Colonic mucosa (tissue), 4 donors: ENCODE results near the gene ABCA4. TPM values are rescaled to one million over a fixed set of nuclear protein-coding genes. Genes with fewer than 3 reads are reported as not detected.

Experiments used
- DNase-seq: peaks from one replicate; pipeline ENCODE4 v3.0.0-alpha.2; 2020
- H3K27ac ChIP-seq: fragments of 200-600 bp; one replicate; pipeline ENCODE4 v1.8.0; 2021
- H3K27me3 ChIP-seq: fragments of 200-600 bp; one replicate; pipeline ENCODE4 v1.8.0; 2021
- H3K36me3 ChIP-seq: fragments of 200-600 bp; one replicate; pipeline ENCODE4 v1.8.0; 2021
- H3K4me1 ChIP-seq: fragments of 200-600 bp; one replicate; pipeline ENCODE4 v1.8.0; 2021; ENCODE audit warnings: mild to moderate bottlenecking
- H3K4me3 ChIP-seq: fragments of 200-600 bp; one replicate; pipeline ENCODE4 v1.8.0; 2021
- H3K9ac ChIP-seq, 2 donors: one replicate each; pipeline ENCODE4 v1.7.0; 2013; ENCODE audit warnings: control low read depth in 2 of 2, low read depth in 2 of 2, low read length in 2 of 2
- H3K9me3 ChIP-seq: fragments of 200-600 bp; one replicate; pipeline ENCODE4 v1.8.0; 2021
- CTCF ChIP-seq: fragments of 200-600 bp; IDR thresholded peaks from one replicate; pipeline ENCODE4 v1.8.0; 2022; ENCODE audit warnings: antibody characterized with exemption, mild to moderate bottlenecking
- intact Hi-C: fragments of 100-400 bp; cut with DNase I; formaldehyde crosslinking; loops from one replicate; pipeline ENCODE4 v1.14.1; 2022
- total RNA-seq, 2 donors: library from RNA; stranded (reverse); fragmentation: NEBNext Ultra II Directional in 1 of 2; extraction: Animal tissue kit (Norgen Biotek cat#: 25700) in 1 of 2; gene quantifications; one replicate each; pipeline ENCODE4 v1.2.1, GENCODE V29; 2021
- donor health status: healthy.
- donor health status: DM: no; HTN: no; CAD: no.
- donor health status: DM: no; HTN: no; CAD: no.

Gene ABCA4
- total RNA-seq, 2 donors from 2014 or later = 0.02 to 0.27 TPM

- TF ChIP-seq CTCF = no peak
- Histone ChIP-seq H3K27ac (no peak overlapping the region), H3K4me3 (no peak overlapping the region), H3K9ac (no peak overlapping the region), H3K36me3 (no peaks in the 10 kb centered on the region), H3K9me3 (no peaks in the 10 kb centered on the region), H3K27me3 (no peaks in the 10 kb centered on the region), H3K4me1 (no peaks in the 10 kb centered on the region)
- intact Hi-C loops = loop anchor here (5.0 kb wide), 2 partner anchors 174 to 399 kb away; partner anchors contain the start of gene ARHGAP29
- peak; percentile 65 for DNase-seq
These were observed 57.6 kb downstream of the ABCA4 start for GRCh38 chr1:94063379-94063778.

- no peaks in the 10 kb centered on the region for H3K4me1 ChIP-seq
- H3K9me3 ChIP-seq = no peaks in the 10 kb centered on the region
- H3K9ac ChIP-seq = no peak overlapping the region
- no peaks in the 10 kb centered on the region for H3K27me3 ChIP-seq
- peak; percentile 73 for TF ChIP-seq CTCF
- peak; percentile 75 for DNase-seq
- H3K27ac ChIP-seq = no peak overlapping the region
- H3K36me3 ChIP-seq = no peaks in the 10 kb centered on the region
- intact Hi-C loops = loop anchor here (2.0 to 5.0 kb wide), 3 partner anchors 176 to 401 kb away; partner anchors contain the start of gene ARHGAP29
- no peak overlapping the region for H3K4me3 ChIP-seq
These were observed 59.2 kb downstream of the ABCA4 start for GRCh38 chr1:94061513-94062443.

- H3K27me3 ChIP-seq = no peaks in the 10 kb centered on the region
- intact Hi-C loops = loop anchor here (2.0 to 5.0 kb wide), 3 partner anchors 177 to 402 kb away; partner anchors contain the start of gene ARHGAP29
- H3K4me3 ChIP-seq = no peak overlapping the region
- H3K9me3 ChIP-seq = no peaks in the 10 kb centered on the region
- no peak overlapping the region for H3K27ac ChIP-seq
- H3K36me3 ChIP-seq = no peaks in the 10 kb centered on the region
- DNase-seq = no peak
- H3K4me1 ChIP-seq = no peaks in the 10 kb centered on the region
- no peak overlapping the region for H3K9ac ChIP-seq
- TF ChIP-seq CTCF = no peak
These were observed 60.2 kb downstream of the ABCA4 start for GRCh38 chr1:94060720-94061119.

GRCh38 chr1:94058766-94059165 lies 62.2 kb downstream of the ABCA4 start:
- no peaks in the 10 kb centered on the region for H3K4me1 ChIP-seq
- intact Hi-C loops = no loop called here
- no peak overlapping the region for H3K4me3 ChIP-seq
- no peaks in the 10 kb centered on the region for H3K36me3 ChIP-seq
- no peaks in the 10 kb centered on the region for H3K27me3 ChIP-seq
- H3K9me3 ChIP-seq = no peaks in the 10 kb centered on the region
- no peak overlapping the region for H3K9ac ChIP-seq
- no peak for TF ChIP-seq CTCF
- no peak for DNase-seq
- no peak overlapping the region for H3K27ac ChIP-seq

- no peaks in the 10 kb centered on the region for H3K9me3 ChIP-seq
- H3K9ac ChIP-seq = no peak overlapping the region
- no peaks in the 10 kb centered on the region for H3K27me3 ChIP-seq
- H3K4me1 ChIP-seq = no peaks in the 10 kb centered on the region
- no peak for TF ChIP-seq CTCF
- no peak for DNase-seq
- intact Hi-C loops = no loop called here
- H3K27ac ChIP-seq = no peak overlapping the region
- H3K4me3 ChIP-seq = no peak overlapping the region
- H3K36me3 ChIP-seq = no peaks in the 10 kb centered on the region
These were observed 64.0 kb downstream of the ABCA4 start for GRCh38 chr1:94056996-94057395.
